ENCODE data around the gene OR4F3. TPM values are rescaled to one million over a fixed set of nuclear protein-coding genes. Genes with fewer than 3 reads are reported as not detected.
"Not testable (repeated sequence)": the region's sequence is repeated elsewhere in the genome, so short reads cannot be mapped to it uniquely, and the experiment has no call there.

OR4F3 gene
- total RNA-seq (2014; rRNA removed; shearing (Covaris generic)): not detected in 2 replicates

- not testable (repeated sequence) for DNase-seq (ENCODE audit: low read depth)
These were observed at the start of gene OR4F3 for GRCh38 chr5:181366968-181367367. Gene OR4F3, plus strand, starts transcription at chr5:181367268.

Other genes with a start within 250 kb of the OR4F3 start
- not detected in 2 replicates for gene OR2V1, start 236.1 kb upstream of the OR4F3 start, total RNA-seq (2014; rRNA removed; shearing (Covaris generic))
- gene OR2V2, start 219.7 kb upstream of the OR4F3 start, total RNA-seq (2014; rRNA removed; shearing (Covaris generic)): not detected in 2 replicates
- 16.1 and 20.6 TPM in 2 replicates for gene TRIM7, start 162.1 kb upstream of the OR4F3 start, total RNA-seq (2014; rRNA removed; shearing (Covaris generic))
- gene TRIM41, start 144.0 kb upstream of the OR4F3 start, total RNA-seq (2014; rRNA removed; shearing (Covaris generic)): 4.9 and 5.9 TPM in 2 replicates
- 1,915 and 2,129 TPM in 2 replicates for gene RACK1, start 123.4 kb upstream of the OR4F3 start, total RNA-seq (2014; rRNA removed; shearing (Covaris generic))
- gene TRIM52, start 106.1 kb upstream of the OR4F3 start, total RNA-seq (2014; rRNA removed; shearing (Covaris generic)): 4.2 and 5.4 TPM in 2 replicates